ENCODE measurements around the gene BPIFB6. TPM values are rescaled to one million over a fixed set of nuclear protein-coding genes. Genes with fewer than 3 reads are reported as not detected.
A peak's percentile ranks its signal among the peaks of the same experiment; 100 is the strongest.
"Not testable (repeated sequence)": the region's sequence is repeated elsewhere in the genome, so short reads cannot be mapped to it uniquely, and the experiment has no call there.

The BPIFB6 gene
- total and polyA plus RNA-seq, 3 experiments from 2014 or later = not detected

DNA sequence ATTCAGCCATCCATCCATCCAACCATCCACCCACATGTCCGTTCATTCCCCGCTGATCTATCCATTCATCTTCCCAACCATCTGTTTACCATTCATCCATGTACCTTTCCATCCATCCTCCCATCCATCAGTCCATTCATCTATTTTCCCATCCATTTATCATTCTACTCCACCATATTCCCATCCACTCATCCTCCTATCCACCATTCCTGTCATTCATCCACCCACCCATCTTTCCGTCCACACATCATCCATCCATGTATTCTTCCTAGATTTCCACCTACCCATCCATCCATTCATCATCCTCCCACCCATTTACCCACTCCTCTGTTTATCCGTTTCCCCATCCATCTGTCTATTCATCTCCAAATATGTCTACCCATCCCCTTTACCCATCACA is 6.8 kb downstream of the BPIFB6 start:
- no peaks in the 10 kb centered on the region for H3K27me3 ChIP-seq (ENCODE audit: insufficient read depth, low read length, poor library complexity, severe bottlenecking)
- Mint-ChIP-seq H3K9me3 (peaks cover 0 to 4% (median 0%) of the 10 kb centered on the region in 5 donors), H3K27me3 (peaks cover 0 to 3% of the 10 kb centered on the region in 2 donors), H3K4me3 (no peak overlapping the region), H3K27ac (no peak overlapping the region), H3K36me3 (peaks cover 0 to 3% (median 1%) of the 10 kb centered on the region in 3 donors), H3K4me1 (no peaks in the 10 kb centered on the region)
- POLR2A ChIA-PET = no interaction called here
- H3K4me1 ChIP-seq (ENCODE audit: insufficient read depth, low read length) = no peaks in the 10 kb centered on the region
- H3K27ac ChIP-seq (ENCODE audit: low read depth, low read length) = no peak overlapping the region
- no peaks in the 10 kb centered on the region for H3K9me3 ChIP-seq (ENCODE audit: low read length)
- CTCF ChIA-PET = no interaction called here
- no peak overlapping the region for H3K4me3 ChIP-seq (ENCODE audit: low read length)
- no peak for DNase-seq
- H3K36me3 ChIP-seq (ENCODE audit: insufficient read depth, low read length) = no peaks in the 10 kb centered on the region

DNA sequence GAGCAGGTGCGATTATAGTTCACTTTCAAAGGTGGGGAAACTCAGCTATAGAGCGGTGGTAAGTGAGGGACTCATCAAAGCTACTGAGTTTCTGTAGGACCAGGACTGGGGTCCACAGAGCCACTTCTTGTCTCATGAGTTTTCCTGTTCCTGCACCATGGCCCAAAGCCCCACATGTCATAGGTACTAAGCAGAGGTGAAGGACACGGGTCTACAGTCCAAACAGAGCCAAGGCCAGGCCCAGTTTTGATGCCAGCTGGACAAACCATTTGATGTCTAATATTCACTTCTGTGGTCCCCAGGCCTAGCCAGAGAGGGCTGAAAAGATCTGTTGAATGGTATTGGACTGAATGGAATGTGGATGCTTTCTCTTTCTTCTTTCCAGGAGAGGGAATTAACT is 11.0 kb downstream of the BPIFB6 start:
- Mint-ChIP-seq H3K4me3 (no peak overlapping the region), H3K27me3 (peaks cover 0 to 3% of the 10 kb centered on the region in 2 donors), H3K36me3 (peaks cover 0 to 17% (median 1%) of the 10 kb centered on the region in 3 donors), H3K27ac (peak overlapping the region in 1 of 8 donors; percentile 62), H3K4me1 (no peaks in the 10 kb centered on the region), H3K9me3 (peaks cover 14 to 19% (median 17%) of the 10 kb centered on the region in 5 donors)
- H3K27ac ChIP-seq (ENCODE audit: low read depth, low read length) = no peak overlapping the region
- no peaks in the 10 kb centered on the region for H3K27me3 ChIP-seq (ENCODE audit: insufficient read depth, low read length, poor library complexity, severe bottlenecking)
- H3K9me3 ChIP-seq (ENCODE audit: low read length) = peaks cover 4% of the 10 kb centered on the region
- POLR2A ChIA-PET = no interaction called here
- no peak for DNase-seq
- no peaks in the 10 kb centered on the region for H3K36me3 ChIP-seq (ENCODE audit: insufficient read depth, low read length)
- no peak overlapping the region for H3K4me3 ChIP-seq (ENCODE audit: low read length)
- H3K4me1 ChIP-seq (ENCODE audit: insufficient read depth, low read length) = no peaks in the 10 kb centered on the region
- CTCF ChIA-PET = no interaction called here

DNA sequence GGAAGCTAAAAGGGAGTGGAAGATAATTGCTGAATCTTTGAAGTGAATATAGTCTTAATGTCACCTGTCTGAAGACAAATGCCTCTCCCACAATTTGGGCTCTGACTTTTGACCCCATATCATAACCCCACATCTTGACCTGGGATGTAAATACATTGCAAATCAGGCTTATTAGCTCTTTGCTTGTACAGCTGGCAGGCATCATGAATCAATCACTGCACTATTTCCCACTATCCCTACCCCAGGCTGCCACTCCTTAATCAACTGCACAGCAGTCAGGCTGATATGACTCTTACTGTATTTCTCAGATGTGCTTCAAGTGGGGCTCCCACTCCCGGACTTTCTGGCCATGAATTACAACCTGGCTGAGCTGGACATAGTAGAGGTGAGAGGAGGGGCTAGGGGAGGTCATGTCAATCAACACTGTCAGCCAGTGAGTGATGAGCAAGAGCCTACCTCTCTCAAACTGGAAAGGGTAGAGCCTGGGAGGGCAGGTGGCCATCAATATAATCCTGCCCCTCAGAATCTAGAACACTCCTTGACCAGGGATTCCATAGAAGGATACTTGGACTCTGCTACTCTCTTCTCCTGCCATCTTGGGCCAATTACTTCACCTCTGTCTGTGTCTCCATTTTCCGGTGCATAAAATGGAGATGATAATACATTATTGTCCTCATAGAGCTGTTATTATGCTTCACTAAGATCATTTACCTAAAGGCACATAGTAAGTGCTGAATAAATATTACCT is 11.7 kb downstream of the BPIFB6 start:
- no peak for DNase-seq
- no peak overlapping the region for H3K4me3 Mint-ChIP-seq
- H3K27me3 Mint-ChIP-seq = peaks cover 0 to 3% of the 10 kb centered on the region in 2 donors
- H3K36me3 Mint-ChIP-seq = peaks cover 0 to 15% (median 1%) of the 10 kb centered on the region in 3 donors
- ChIA-PET POLR2A (no interaction called here), CTCF (no interaction called here)
- H3K27ac Mint-ChIP-seq = peak overlapping the region in 1 of 8 donors; percentile 41
- Histone ChIP-seq H3K4me1 (ENCODE audit: insufficient read depth, low read length) (no peaks in the 10 kb centered on the region), H3K36me3 (ENCODE audit: insufficient read depth, low read length) (no peaks in the 10 kb centered on the region), H3K27me3 (ENCODE audit: insufficient read depth, low read length, poor library complexity, severe bottlenecking) (no peaks in the 10 kb centered on the region), H3K4me3 (ENCODE audit: low read length) (no peak overlapping the region), H3K27ac (ENCODE audit: low read depth, low read length) (no peak overlapping the region), H3K9me3 (ENCODE audit: low read length) (peaks cover 4% of the 10 kb centered on the region)
- no peaks in the 10 kb centered on the region for H3K4me1 Mint-ChIP-seq
- H3K9me3 Mint-ChIP-seq = peaks cover 14 to 19% (median 17%) of the 10 kb centered on the region in 5 donors

DNA sequence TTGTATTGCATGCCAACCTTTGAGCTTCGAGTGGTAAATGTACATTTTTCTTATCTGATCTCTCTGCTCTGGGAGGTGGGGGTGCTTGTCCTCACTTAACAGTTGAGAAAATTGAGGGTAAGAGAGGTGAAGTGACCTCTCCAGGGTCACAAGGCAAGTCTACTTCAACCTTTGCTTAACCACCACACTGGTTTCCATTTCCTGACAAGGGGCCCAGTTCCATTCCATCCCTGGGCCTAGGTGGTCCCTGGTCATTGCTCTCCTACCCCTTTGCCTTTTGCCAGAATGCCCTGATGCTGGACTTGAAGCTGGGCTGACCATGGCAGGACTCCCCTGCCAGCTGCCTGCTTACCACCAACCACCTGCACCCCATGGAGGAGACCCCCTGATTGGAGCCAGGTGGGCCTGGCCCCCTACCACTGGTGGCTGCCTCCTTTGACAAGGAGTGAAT is 12.3 kb downstream of the BPIFB6 start:
- Histone ChIP-seq H3K27me3 (ENCODE audit: insufficient read depth, low read length, poor library complexity, severe bottlenecking) (no peaks in the 10 kb centered on the region), H3K27ac (ENCODE audit: low read depth, low read length) (no peak overlapping the region), H3K4me3 (ENCODE audit: low read length) (no peak overlapping the region), H3K36me3 (ENCODE audit: insufficient read depth, low read length) (no peaks in the 10 kb centered on the region), H3K9me3 (ENCODE audit: low read length) (peaks cover 4% of the 10 kb centered on the region), H3K4me1 (ENCODE audit: insufficient read depth, low read length) (no peaks in the 10 kb centered on the region)
- Mint-ChIP-seq H3K36me3 (peaks cover 0 to 15% (median 3%) of the 10 kb centered on the region in 3 donors), H3K9me3 (peaks cover 14 to 19% (median 17%) of the 10 kb centered on the region in 5 donors), H3K27ac (no peak overlapping the region), H3K4me1 (no peaks in the 10 kb centered on the region), H3K27me3 (peaks cover 0 to 3% of the 10 kb centered on the region in 2 donors), H3K4me3 (no peak overlapping the region)
- POLR2A ChIA-PET = no interaction called here
- DNase-seq = no peak
- CTCF ChIA-PET = no interaction called here

DNA sequence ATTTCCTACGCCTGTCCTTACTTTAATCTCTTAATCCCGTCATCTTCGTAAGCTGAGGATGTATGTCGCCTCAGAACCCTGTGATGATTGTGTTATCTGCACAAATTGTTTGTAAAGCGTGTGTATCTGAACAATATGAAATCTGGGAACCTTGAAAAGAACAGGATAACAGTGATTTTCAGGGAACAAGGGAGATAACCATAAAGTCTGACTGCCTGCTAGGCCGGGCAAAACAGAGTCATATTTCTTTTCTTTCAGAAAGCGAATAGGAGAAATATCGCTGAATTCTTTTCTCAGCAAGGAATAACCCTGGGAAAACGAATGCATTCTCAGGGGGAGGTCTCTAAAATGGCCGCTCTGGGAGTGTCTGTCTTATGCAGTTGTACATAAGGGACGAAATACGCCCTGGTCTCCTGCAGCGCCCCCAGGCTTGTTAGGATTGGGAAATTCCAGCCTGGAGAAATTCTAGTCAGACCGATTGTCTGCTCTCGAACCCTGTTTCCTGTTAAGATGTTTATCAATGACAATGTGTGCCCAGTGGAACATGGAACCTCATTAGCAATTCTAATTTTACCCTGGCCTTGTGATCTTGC is 13.8 kb downstream of the BPIFB6 start:
- H3K4me1 ChIP-seq (ENCODE audit: insufficient read depth, low read length); H3K9me3 ChIP-seq (ENCODE audit: low read length); CTCF ChIA-PET; H3K27ac Mint-ChIP-seq; H3K27ac ChIP-seq (ENCODE audit: low read depth, low read length); H3K4me1 Mint-ChIP-seq; DNase-seq; H3K36me3 ChIP-seq (ENCODE audit: insufficient read depth, low read length); H3K27me3 Mint-ChIP-seq; H3K4me3 Mint-ChIP-seq; H3K27me3 ChIP-seq (ENCODE audit: insufficient read depth, low read length, poor library complexity, severe bottlenecking); POLR2A ChIA-PET; H3K4me3 ChIP-seq (ENCODE audit: low read length): not testable (repeated sequence)
- peaks cover 0 to 15% (median 3%) of the 10 kb centered on the region in 3 donors for H3K36me3 Mint-ChIP-seq
- peaks cover 14 to 19% (median 17%) of the 10 kb centered on the region in 5 donors for H3K9me3 Mint-ChIP-seq

GRCh38 chr20:33046412-33046811 is 15.0 kb downstream of the BPIFB6 start:
- CTCF ChIA-PET = no interaction called here
- H3K27me3 ChIP-seq (ENCODE audit: insufficient read depth, low read length, poor library complexity, severe bottlenecking) = no peaks in the 10 kb centered on the region
- Mint-ChIP-seq H3K27me3 (no peaks in the 10 kb centered on the region), H3K4me1 (no peaks in the 10 kb centered on the region), H3K27ac (no peak overlapping the region), H3K4me3 (no peak overlapping the region), H3K9me3 (peaks cover 14 to 19% (median 17%) of the 10 kb centered on the region in 5 donors), H3K36me3 (peaks cover 0 to 15% (median 3%) of the 10 kb centered on the region in 3 donors)
- H3K4me1 ChIP-seq (ENCODE audit: insufficient read depth, low read length) = no peaks in the 10 kb centered on the region
- POLR2A ChIA-PET = no interaction called here
- H3K27ac ChIP-seq (ENCODE audit: low read depth, low read length) = no peak overlapping the region
- no peak for DNase-seq
- H3K36me3 ChIP-seq (ENCODE audit: insufficient read depth, low read length) = no peaks in the 10 kb centered on the region
- peaks cover 4% of the 10 kb centered on the region for H3K9me3 ChIP-seq (ENCODE audit: low read length)
- no peak overlapping the region for H3K4me3 ChIP-seq (ENCODE audit: low read length)

GRCh38 chr20:33051333-33051732 is 19.9 kb downstream of the BPIFB6 start:
- POLR2A ChIA-PET = no interaction called here
- DNase-seq = no peak
- Mint-ChIP-seq H3K27ac (peak overlapping the region in 2 of 8 donors; percentile 23 to 72), H3K4me1 (no peaks in the 10 kb centered on the region), H3K36me3 (peaks cover 0 to 6% (median 1%) of the 10 kb centered on the region in 3 donors), H3K27me3 (peaks cover 0 to 3% of the 10 kb centered on the region in 2 donors), H3K9me3 (peaks cover 0 to 3% (median 0%) of the 10 kb centered on the region in 5 donors), H3K4me3 (no peak overlapping the region)
- CTCF ChIA-PET = no interaction called here
- Histone ChIP-seq H3K4me1 (ENCODE audit: insufficient read depth, low read length) (no peaks in the 10 kb centered on the region), H3K9me3 (ENCODE audit: low read length) (no peaks in the 10 kb centered on the region), H3K27me3 (ENCODE audit: insufficient read depth, low read length, poor library complexity, severe bottlenecking) (no peaks in the 10 kb centered on the region), H3K27ac (ENCODE audit: low read depth, low read length) (no peak overlapping the region), H3K36me3 (ENCODE audit: insufficient read depth, low read length) (no peaks in the 10 kb centered on the region), H3K4me3 (ENCODE audit: low read length) (no peak overlapping the region)

DNA sequence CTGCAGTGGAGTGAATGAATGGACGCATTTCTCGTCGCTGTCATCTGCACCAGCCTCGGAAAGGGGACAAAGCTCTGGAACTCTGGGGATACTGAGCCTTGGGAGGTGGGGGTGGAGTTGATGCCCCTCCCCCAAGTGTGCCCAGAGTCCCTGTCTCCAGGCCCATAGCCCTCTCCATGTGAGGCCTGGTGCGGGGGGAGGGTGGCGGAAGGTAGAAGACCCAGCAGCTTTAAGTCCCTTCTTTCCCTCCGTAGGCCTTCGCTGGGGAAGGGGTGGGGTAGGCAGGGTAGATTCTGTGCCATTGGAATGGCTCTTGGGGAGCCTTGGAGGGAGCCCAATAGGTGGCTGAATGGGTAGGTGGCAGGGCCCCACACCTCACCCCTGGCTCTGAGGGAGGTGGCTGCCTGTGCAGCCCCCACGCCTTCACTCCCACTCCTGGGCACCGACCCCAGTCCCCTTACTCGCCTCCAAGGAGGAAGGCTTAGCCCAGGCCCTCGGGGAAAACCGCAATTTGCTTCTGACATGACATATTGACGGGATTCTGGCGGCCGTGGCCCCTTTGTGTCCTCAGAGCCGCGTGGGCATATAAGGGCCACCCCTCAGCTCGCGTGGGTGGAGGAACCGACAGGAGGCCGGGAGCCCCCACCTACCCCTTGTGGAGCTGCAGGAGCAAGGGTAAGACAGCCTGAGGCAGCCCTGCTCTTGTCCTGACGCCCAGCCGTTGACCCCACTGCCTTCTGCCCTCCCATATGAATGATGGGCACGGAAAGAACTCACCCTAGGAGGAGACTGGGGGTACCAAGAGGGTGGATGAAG is 22.1 kb downstream of the BPIFB6 start, which contains the start of gene BPIFB3:
TSS of gene BPIFB3 (plus strand) at position 613 of the 816 bp plus-strand sequence. CDS start 1,533 bp downstream, outside the sequence.
- ChIA-PET CTCF (no interaction called here), POLR2A (no interaction called here)
- H3K27me3 Mint-ChIP-seq = peaks cover 0 to 3% of the 10 kb centered on the region in 2 donors
- no peaks in the 10 kb centered on the region for H3K4me1 Mint-ChIP-seq
- DNase-seq = no peak
- H3K36me3 Mint-ChIP-seq = peaks cover 0 to 1% (median 0%) of the 10 kb centered on the region in 3 donors
- Histone ChIP-seq H3K4me1 (ENCODE audit: insufficient read depth, low read length) (no peaks in the 10 kb centered on the region), H3K36me3 (ENCODE audit: insufficient read depth, low read length) (no peaks in the 10 kb centered on the region), H3K27ac (ENCODE audit: low read depth, low read length) (no peak within 1 kb of the TSS), H3K4me3 (ENCODE audit: low read length) (no peak within 1 kb of the TSS), H3K27me3 (ENCODE audit: insufficient read depth, low read length, poor library complexity, severe bottlenecking) (no peaks in the 10 kb centered on the region), H3K9me3 (ENCODE audit: low read length) (no peaks in the 10 kb centered on the region)
- no peak within 1 kb of the TSS for H3K4me3 Mint-ChIP-seq
- peak within 1 kb of the TSS in 1 of 8 donors; percentile 17 for H3K27ac Mint-ChIP-seq
- no peaks in the 10 kb centered on the region for H3K9me3 Mint-ChIP-seq
